ENCODE measurements around the gene QKI.

DNA sequence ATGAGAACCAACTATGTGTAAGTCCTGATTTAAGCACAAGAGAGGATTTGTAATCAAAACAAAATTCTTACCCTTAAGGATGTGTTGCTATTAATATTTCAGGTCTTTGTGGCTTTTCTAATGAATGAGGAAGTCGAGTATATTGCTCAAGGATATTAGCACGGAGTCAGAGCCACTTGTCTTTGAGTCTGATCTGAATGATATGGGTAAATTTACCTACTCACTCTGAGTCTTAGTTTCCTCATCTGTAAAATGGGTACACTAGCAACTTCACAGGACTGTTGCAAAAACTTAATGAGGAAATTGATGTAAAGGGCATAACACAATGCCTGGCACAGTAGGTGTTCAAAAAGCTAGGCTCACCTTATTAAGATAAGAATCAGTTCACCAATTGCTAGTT, 30.0 kb upstream of the QKI start:
- TF ChIP-seq POLR2A (IDR thresholded peaks at IDR 0.05) (no peak), CTCF (IDR thresholded peaks at IDR 0.05 in 4 of 5, conservative IDR thresholded peaks at IDR 0.05 in 1 of 5) (no peak)

Data from gastrocnemius medialis (tissue), 4 donors.